ENCODE results near the gene WNT7A.
A peak's percentile ranks its signal among the peaks of the same experiment; 100 is the strongest.
"Not testable (repeated sequence)": the region's sequence is repeated elsewhere in the genome, so short reads cannot be mapped to it uniquely, and the experiment has no call there.

Gene WNT7A

GRCh38 chr3:13879946-13880810 lies at the start of gene WNT7A:
WNT7A (minus strand) TSS chr3:13880071; CDS start chr3:13879816, 255 bp downstream.
- Histone ChIP-seq H3K4me3 (ENCODE audit: low read depth in 1 of 5, low read length in 5 of 5) (peak within 1 kb of the TSS in 3 of 5 donors; percentile 14 to 34 (median 28)), H3K9me3 (ENCODE audit: control insufficient read depth in 5 of 5, low read length in 5 of 5) (peaks cover 0 to 11% (median 7%) of the 10 kb centered on the region in 5 donors), H3K27me3 (ENCODE audit: control insufficient read depth in 5 of 5, insufficient read depth in 4 of 5, low read length in 5 of 5) (peaks cover 27 to 78% (median 61%) of the 10 kb centered on the region in 5 donors), H3K4me1 (ENCODE audit: control insufficient read depth in 5 of 5, insufficient read depth in 5 of 5, low read length in 5 of 5) (peaks cover 0 to 27% (median 22%) of the 10 kb centered on the region in 5 donors), H3K9ac (ENCODE audit: low read length in 5 of 5) (no peak within 1 kb of the TSS), H3K27ac (ENCODE audit: low read depth, low read length) (no peak within 1 kb of the TSS), H3K36me3 (ENCODE audit: control insufficient read depth in 5 of 5, insufficient read depth in 5 of 5, low read length in 5 of 5) (no peaks in the 10 kb centered on the region)

GRCh38 chr3:13928741-13929140 lies 48.9 kb upstream of the WNT7A start:
- Histone ChIP-seq H3K4me1 (ENCODE audit: control insufficient read depth in 5 of 5, insufficient read depth in 5 of 5, low read length in 5 of 5) (peaks cover 0 to 12% (median 12%) of the 10 kb centered on the region in 5 donors), H3K9me3 (ENCODE audit: control insufficient read depth in 5 of 5, low read length in 5 of 5) (peaks cover 0 to 43% (median 31%) of the 10 kb centered on the region in 5 donors)
- H3K9ac ChIP-seq (ENCODE audit: low read length in 5 of 5); H3K27ac ChIP-seq (ENCODE audit: low read depth, low read length); H3K4me3 ChIP-seq (ENCODE audit: low read depth in 1 of 5, low read length in 5 of 5); H3K27me3 ChIP-seq (ENCODE audit: control insufficient read depth in 5 of 5, insufficient read depth in 4 of 5, low read length in 5 of 5); H3K36me3 ChIP-seq (ENCODE audit: control insufficient read depth in 5 of 5, insufficient read depth in 5 of 5, low read length in 5 of 5): not testable (repeated sequence)

DNA sequence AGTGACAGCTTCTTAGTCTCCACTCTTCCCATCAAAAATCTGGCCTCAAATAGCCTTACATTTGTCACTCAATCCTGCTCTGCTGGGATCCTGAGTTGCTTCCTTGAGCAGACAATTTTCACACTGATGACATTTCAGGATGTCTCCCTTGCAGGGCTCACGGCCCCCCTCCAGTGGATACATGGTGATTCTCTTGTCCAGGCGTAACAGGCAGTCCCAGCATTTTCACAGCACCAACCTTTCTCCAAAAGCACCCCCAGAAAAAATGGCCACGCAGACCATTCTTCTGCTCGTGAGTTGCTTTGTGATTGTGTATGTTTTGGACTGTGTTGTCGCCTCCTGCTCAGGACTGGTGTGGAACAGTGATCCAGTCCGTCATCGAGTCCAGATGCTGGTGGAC lies 47.4 kb upstream of the WNT7A start:
- Histone ChIP-seq H3K27ac (ENCODE audit: low read depth, low read length) (no peak overlapping the region), H3K27me3 (ENCODE audit: control insufficient read depth in 5 of 5, insufficient read depth in 4 of 5, low read length in 5 of 5) (no peaks in the 10 kb centered on the region), H3K4me1 (ENCODE audit: control insufficient read depth in 5 of 5, insufficient read depth in 5 of 5, low read length in 5 of 5) (peaks cover 0 to 1% (median under 1%) of the 10 kb centered on the region in 5 donors)

GRCh38 chr3:13916375-13916774 lies 36.5 kb upstream of the WNT7A start:
- no peak overlapping the region for H3K9ac ChIP-seq (ENCODE audit: low read length in 5 of 5)
- no peak overlapping the region for H3K27ac ChIP-seq (ENCODE audit: low read depth, low read length)
- no peaks in the 10 kb centered on the region for H3K27me3 ChIP-seq (ENCODE audit: control insufficient read depth in 5 of 5, insufficient read depth in 4 of 5, low read length in 5 of 5)
- H3K4me3 ChIP-seq (ENCODE audit: low read depth in 1 of 5, low read length in 5 of 5): no peak overlapping the region
- H3K4me1 ChIP-seq (ENCODE audit: control insufficient read depth in 5 of 5, insufficient read depth in 5 of 5, low read length in 5 of 5): no peaks in the 10 kb centered on the region
- H3K9me3 ChIP-seq (ENCODE audit: control insufficient read depth in 5 of 5, low read length in 5 of 5): peaks cover 17 to 63% (median 48%) of the 10 kb centered on the region in 5 donors
- no peaks in the 10 kb centered on the region for H3K36me3 ChIP-seq (ENCODE audit: control insufficient read depth in 5 of 5, insufficient read depth in 5 of 5, low read length in 5 of 5)

More for the DNA sequence above, 47.4 kb upstream of the WNT7A start:
- H3K9me3 ChIP-seq (ENCODE audit: control insufficient read depth in 5 of 5, low read length in 5 of 5): peaks cover 0 to 46% (median 30%) of the 10 kb centered on the region in 5 donors
- no peaks in the 10 kb centered on the region for H3K36me3 ChIP-seq (ENCODE audit: control insufficient read depth in 5 of 5, insufficient read depth in 5 of 5, low read length in 5 of 5)
- no peak overlapping the region for H3K9ac ChIP-seq (ENCODE audit: low read length in 5 of 5)
- peak overlapping the region in 1 of 5 donors; percentile 33 for H3K4me3 ChIP-seq (ENCODE audit: low read depth in 1 of 5, low read length in 5 of 5)

GRCh38 chr3:13902648-13903238 lies 22.9 kb upstream of the WNT7A start:
- Histone ChIP-seq H3K27me3 (ENCODE audit: control insufficient read depth in 5 of 5, insufficient read depth in 4 of 5, low read length in 5 of 5) (no peaks in the 10 kb centered on the region), H3K9ac (ENCODE audit: low read length in 5 of 5) (no peak overlapping the region), H3K36me3 (ENCODE audit: control insufficient read depth in 5 of 5, insufficient read depth in 5 of 5, low read length in 5 of 5) (peaks cover 0 to 9% (median 0%) of the 10 kb centered on the region in 5 donors), H3K4me3 (ENCODE audit: low read depth in 1 of 5, low read length in 5 of 5) (peak overlapping the region in 1 of 5 donors; percentile 17), H3K9me3 (ENCODE audit: control insufficient read depth in 5 of 5, low read length in 5 of 5) (peaks cover 30 to 74% (median 67%) of the 10 kb centered on the region in 5 donors), H3K27ac (ENCODE audit: low read depth, low read length) (no peak overlapping the region), H3K4me1 (ENCODE audit: control insufficient read depth in 5 of 5, insufficient read depth in 5 of 5, low read length in 5 of 5) (no peaks in the 10 kb centered on the region)

DNA sequence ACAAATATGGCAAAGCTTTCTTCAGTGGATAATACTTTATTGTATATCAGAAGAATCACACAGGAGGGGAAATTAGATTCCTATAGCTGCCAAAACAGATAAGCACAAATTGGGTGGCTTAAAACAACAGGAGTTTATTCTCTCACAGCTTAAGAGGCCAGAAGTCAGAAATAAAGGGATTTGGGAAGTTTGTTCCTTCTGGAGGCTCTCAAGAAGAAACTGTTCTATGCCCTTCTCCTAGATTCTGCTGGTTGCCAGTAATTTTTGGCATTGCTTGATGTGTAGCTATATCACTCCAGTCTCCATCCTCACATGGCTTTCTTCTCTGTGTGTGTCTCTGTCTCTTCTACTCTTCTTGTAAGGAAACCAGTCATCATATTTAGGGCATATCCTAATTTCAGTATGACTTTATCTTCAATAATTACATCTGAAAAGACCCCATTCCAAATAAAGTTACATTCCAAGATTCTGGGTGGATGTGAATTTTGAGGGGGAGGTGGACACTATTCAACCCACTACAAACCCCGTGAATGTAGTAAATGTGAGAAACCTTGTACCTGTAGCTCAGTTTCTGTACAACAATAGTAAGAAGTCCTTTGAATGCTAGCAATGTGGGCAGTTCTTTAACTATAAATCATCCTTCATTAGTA lies 22.2 kb upstream of the WNT7A start:
- no peak overlapping the region for H3K9ac ChIP-seq (ENCODE audit: low read length in 5 of 5)
- H3K27me3 ChIP-seq (ENCODE audit: control insufficient read depth in 5 of 5, insufficient read depth in 4 of 5, low read length in 5 of 5): no peaks in the 10 kb centered on the region
- peak overlapping the region in 2 of 5 donors; percentile 17 to 42 for H3K4me3 ChIP-seq (ENCODE audit: low read depth in 1 of 5, low read length in 5 of 5)
- H3K9me3 ChIP-seq (ENCODE audit: control insufficient read depth in 5 of 5, low read length in 5 of 5): peaks cover 30 to 71% (median 64%) of the 10 kb centered on the region in 5 donors
- H3K27ac ChIP-seq (ENCODE audit: low read depth, low read length): no peak overlapping the region
- H3K36me3 ChIP-seq (ENCODE audit: control insufficient read depth in 5 of 5, insufficient read depth in 5 of 5, low read length in 5 of 5): peaks cover 0 to 9% (median 0%) of the 10 kb centered on the region in 5 donors
- no peaks in the 10 kb centered on the region for H3K4me1 ChIP-seq (ENCODE audit: control insufficient read depth in 5 of 5, insufficient read depth in 5 of 5, low read length in 5 of 5)

DNA sequence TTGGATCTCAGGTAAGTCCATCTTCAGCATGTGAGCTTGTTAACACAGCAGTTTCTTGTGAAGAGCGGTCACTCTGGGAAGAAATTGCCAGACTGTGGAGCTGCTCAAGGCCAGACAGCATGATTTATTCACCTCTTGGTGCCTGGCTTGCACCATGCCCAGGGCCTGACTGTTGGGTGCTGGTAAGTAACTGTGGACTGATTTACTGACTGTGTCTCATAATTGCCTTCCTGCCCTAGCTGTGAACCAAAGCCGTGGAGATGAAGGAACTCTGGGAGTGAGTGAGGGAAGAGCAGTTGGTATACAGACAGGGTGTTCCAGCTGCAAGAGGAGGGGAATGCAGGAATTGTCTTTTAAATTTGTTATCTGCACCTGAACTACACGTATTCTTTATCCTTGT lies 18.5 kb upstream of the WNT7A start:
- no peaks in the 10 kb centered on the region for H3K27me3 ChIP-seq (ENCODE audit: control insufficient read depth in 5 of 5, insufficient read depth in 4 of 5, low read length in 5 of 5)
- H3K9me3 ChIP-seq (ENCODE audit: control insufficient read depth in 5 of 5, low read length in 5 of 5): peaks cover 15 to 37% (median 30%) of the 10 kb centered on the region in 5 donors
- peaks cover 0 to 9% (median 0%) of the 10 kb centered on the region in 5 donors for H3K36me3 ChIP-seq (ENCODE audit: control insufficient read depth in 5 of 5, insufficient read depth in 5 of 5, low read length in 5 of 5)
- H3K4me3 ChIP-seq (ENCODE audit: low read depth in 1 of 5, low read length in 5 of 5): no peak overlapping the region
- no peak overlapping the region for H3K9ac ChIP-seq (ENCODE audit: low read length in 5 of 5)
- peaks cover 0 to 22% (median 16%) of the 10 kb centered on the region in 5 donors for H3K4me1 ChIP-seq (ENCODE audit: control insufficient read depth in 5 of 5, insufficient read depth in 5 of 5, low read length in 5 of 5)
- no peak overlapping the region for H3K27ac ChIP-seq (ENCODE audit: low read depth, low read length)

DNA sequence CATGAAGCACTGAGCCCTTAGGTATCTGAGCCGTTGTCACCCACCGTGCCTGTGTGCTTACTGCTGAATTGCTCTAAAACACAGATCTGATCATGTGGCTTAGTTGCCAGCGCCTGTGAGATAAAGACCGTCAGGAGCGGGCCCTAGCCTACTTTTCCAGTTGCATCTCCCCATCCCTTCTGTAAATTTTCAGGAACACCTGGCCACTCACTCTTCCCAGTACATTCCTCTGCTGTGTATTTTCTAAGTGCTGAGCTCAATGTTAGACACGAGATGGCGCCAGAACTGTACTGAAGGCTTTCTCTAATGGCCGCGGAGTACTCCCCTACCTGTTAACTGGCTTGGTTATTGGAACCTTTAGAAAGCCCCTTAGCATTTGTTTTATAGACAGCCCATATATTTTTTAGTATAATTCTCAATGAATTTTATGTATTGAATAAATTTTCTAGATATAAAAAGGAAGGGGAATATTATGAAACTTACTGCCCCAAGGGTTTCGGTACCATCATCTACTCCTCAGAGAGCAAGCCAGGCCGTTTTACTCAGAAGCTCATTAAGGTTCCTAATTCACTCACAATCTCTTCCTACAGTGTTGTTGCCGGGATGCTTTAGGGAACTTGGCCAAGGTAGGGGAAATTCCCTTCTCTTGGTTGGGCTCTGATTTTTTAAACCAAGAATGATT lies 16.7 kb upstream of the WNT7A start:
- Histone ChIP-seq H3K27me3 (ENCODE audit: control insufficient read depth in 5 of 5, insufficient read depth in 4 of 5, low read length in 5 of 5) (no peaks in the 10 kb centered on the region), H3K4me3 (ENCODE audit: low read depth in 1 of 5, low read length in 5 of 5) (peak overlapping the region; percentile 68 to 77 (median 72)), H3K36me3 (ENCODE audit: control insufficient read depth in 5 of 5, insufficient read depth in 5 of 5, low read length in 5 of 5) (peaks cover 0 to 3% (median 0%) of the 10 kb centered on the region in 5 donors), H3K4me1 (ENCODE audit: control insufficient read depth in 5 of 5, insufficient read depth in 5 of 5, low read length in 5 of 5) (peaks cover 0 to 22% (median 18%) of the 10 kb centered on the region in 5 donors), H3K9ac (ENCODE audit: low read length in 5 of 5) (peak overlapping the region in 4 of 5 donors; percentile 82 to 93 (median 88)), H3K9me3 (ENCODE audit: control insufficient read depth in 5 of 5, low read length in 5 of 5) (peaks cover 4 to 22% (median 16%) of the 10 kb centered on the region in 5 donors), H3K27ac (ENCODE audit: low read depth, low read length) (no peak overlapping the region)
